ENCODE results near the gene ELAVL1.

ELAVL1 gene

DNA sequence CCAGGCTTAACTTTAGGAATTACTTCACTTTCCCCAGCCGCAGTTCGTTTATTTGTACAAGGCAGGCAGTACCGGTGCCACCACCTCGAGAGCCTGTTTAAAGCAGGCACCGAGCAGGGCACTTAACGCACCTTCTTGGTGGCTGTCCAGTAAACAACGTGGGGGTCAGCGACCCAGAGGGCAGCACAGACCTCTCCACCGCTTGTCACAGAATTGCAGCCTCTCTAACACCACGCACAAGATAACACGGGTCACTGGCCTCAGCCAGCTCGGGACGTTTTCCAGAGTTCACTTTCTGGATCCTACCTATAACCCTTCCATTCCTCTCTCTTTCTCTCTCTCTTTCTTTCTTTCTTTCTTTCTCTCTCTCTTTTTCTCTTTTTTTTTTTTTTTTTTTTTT lies 16.8 kb upstream of the ELAVL1 start:
- in situ Hi-C loops (cut with MboI; ENCODE audit: low sequenced_read_pairs), result loop anchor here (25.0 kb wide), 1 partner anchor 240 kb away; no protein-coding TSS in a partner anchor

DNA sequence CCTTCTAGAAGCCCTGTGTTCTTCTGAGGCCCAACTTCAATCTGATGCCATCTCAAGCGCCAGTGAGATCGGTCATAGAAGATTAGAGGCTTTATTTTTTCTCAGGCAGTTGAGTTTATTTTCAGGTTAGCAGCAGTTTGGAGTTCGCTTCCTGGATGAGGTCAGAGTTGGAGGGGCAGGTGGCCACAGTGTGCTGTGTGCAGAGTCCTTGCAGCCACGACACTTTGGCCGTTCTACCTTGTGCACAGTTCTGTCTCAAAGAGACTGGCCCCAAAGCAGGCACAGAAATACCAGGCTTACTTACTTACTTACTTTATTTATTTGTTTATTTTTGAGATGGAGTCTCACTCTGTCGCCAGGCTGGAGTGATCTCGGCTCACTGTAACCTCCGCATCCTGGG lies 15.9 kb upstream of the ELAVL1 start:
- in situ Hi-C loops (cut with MboI; ENCODE audit: low sequenced_read_pairs), result loop anchor here (25.0 kb wide), 1 partner anchor 241 kb away; no protein-coding TSS in a partner anchor

DNA sequence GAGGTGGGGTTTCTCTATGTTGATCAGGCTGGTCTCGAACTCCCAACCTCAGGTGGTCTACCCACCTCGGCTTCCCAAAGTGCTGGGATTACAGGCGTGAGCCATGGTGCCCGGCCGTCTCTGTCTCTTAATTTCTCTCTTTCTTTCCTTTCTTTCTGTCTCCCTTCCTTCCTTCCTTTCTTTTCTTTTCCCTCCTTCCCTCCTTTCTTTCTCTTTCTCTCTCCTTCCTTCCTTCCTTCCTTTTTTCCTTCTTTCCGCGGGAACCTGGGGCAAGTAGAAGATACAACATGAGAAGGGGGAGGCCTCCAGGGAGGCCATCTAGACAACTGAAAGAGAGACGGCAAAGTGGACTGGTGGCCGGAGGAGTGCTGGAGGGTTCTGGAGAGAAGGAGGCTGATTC lies 15.2 kb upstream of the ELAVL1 start:
- in situ Hi-C loops (cut with MboI; ENCODE audit: low sequenced_read_pairs), result loop anchor here (25.0 kb wide), 1 partner anchor 242 kb away; no protein-coding TSS in a partner anchor

DNA sequence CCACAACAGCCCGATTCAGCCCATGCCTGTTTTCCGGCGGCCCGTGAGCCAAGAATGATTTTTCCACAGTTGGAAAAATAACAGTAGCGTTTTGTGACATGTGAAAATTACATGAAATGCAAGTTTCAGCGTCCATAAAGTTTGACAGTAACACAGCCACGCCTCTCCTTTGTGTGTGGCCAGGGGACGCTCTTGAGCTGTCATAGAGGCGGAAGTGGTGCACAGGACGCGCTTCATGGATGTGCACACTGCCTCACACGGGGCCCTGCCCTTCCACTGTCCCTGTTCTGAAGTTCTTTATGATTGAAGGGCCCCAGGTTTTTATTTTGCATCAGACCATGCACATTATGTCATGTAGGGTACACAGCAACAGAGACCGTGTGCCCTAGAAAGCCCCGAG lies 12.4 kb upstream of the ELAVL1 start:
- in situ Hi-C loops (cut with MboI; ENCODE audit: low sequenced_read_pairs), result loop anchor here (25.0 kb wide), 1 partner anchor 244 kb away; no protein-coding TSS in a partner anchor

DNA sequence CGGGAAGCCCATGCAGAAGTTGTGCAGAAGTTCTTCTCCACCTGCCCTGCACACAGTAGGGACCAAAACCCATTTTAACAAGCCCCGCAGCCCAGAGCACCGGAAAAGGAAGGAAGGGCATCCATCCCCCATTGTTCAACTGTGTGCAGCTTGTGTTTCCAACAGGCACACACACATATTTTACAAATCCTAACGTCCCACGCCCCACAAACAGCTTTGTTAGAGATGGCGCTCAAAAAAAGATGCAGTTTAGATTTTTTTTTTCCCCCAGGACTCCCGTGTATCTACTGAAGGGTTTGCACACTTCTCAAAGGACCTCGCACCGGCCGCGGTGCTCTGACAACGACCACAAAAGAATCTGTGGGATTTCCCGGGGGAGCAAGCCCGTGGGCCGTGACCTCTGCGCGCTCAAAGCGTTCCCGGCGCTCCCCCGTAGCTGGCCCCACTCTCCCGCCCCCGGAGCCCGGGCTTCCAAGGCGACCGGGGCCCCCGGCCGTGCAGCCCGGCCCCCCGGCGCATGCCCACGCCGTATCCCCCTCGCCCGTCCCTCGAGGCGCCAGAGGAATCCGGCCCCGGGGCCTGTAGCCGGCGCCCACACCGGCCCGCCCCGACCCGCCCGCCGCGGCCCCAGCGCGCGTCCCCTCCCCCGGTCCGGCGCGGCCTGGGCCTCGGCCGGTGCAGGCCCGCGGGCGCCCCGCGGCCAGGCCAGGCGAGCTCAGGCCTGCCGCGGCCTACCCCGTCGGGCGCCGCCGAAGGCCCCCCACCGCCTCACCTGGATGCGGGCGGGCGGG lies 523 bp downstream of the ELAVL1 start:
- in situ Hi-C loops (cut with MboI; ENCODE audit: low sequenced_read_pairs), result loop anchor here (25.0 kb wide), 1 partner anchor 257 kb away; no protein-coding TSS in a partner anchor

DNA sequence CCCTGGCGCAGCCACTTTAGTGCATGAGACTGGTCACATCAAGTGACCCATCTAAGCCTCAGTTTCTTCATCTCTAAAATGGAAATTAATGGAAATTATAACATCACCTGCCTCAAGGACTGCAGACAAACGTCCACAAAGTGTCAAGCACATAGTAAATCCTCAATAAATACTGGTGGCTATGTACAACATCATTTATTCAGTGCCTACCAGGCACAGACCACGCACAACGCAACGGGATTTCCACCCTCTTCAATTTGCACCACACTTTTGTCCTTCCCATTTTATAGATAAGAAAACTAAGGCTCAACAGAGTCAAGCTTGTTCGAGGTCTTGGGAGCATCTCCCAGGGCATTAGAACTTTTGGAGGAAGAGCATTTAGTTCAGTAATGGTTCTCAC lies 1.4 kb downstream of the ELAVL1 start:
- in situ Hi-C loops (cut with MboI; ENCODE audit: low sequenced_read_pairs), result loop anchor here (25.0 kb wide), 1 partner anchor 258 kb away; no protein-coding TSS in a partner anchor

DNA sequence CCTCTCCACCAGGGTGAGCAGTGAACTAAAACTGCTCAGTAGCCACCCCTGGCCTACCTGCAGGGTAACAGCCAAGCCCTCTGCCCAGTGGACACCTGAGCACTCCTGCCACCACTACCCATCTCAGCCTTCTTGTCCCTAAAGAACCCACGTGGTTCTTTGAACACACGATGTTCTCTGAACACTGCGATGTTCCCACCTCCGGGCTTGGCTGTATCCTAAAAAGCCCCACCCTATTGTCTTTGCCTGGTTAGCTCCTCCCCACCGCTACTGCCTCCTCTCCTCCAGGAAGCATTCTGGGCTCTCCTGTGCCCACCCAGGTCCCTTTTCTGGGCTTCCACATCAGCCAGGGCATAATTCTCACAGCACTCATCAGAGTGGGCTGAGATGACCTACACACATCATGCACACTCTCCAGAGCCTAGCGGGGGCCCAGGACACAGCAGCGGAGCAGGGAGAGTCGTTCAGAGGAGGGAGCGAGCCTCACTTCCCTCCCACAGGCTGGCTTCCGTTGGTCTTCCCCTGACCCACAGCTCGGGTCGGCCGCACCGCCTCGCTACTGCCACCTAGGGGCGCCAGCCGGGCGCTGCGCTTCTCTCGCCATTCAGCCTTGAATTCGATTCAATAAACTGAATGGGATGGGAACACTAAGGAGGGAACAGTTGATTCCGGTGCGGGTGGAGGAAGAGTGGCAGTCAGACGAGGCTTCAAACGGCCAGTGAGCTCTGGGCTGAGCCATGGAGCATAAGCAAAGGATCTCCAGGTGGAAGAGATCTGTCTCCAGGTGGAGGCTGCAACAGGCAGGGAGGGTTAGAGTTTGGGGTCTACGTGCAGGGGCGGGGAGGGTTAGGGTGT lies 3.2 kb downstream of the ELAVL1 start:
- in situ Hi-C loops (cut with MboI; ENCODE audit: low sequenced_read_pairs), result loop anchor here (25.0 kb wide), 1 partner anchor 260 kb away; no protein-coding TSS in a partner anchor

DNA sequence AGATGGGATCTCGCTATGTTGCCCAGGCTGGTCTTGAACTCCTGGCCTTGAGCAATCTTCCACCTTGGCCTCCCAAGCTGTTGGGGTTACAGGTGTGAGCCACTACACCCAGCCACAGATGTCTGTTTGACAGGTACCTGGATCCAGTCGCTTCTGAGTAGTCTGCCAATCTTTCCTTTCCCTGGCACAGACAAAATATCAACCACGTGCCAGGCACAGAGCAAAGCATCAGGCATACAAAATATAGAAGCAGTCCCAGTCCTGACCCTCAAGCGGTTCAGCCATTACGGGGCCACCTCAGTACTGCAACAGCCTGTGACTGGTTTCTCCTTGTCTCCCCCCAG lies 3.8 kb downstream of the ELAVL1 start:
- in situ Hi-C loops (cut with MboI; ENCODE audit: low sequenced_read_pairs), result loop anchor here (25.0 kb wide), 1 partner anchor 261 kb away; no protein-coding TSS in a partner anchor

DNA sequence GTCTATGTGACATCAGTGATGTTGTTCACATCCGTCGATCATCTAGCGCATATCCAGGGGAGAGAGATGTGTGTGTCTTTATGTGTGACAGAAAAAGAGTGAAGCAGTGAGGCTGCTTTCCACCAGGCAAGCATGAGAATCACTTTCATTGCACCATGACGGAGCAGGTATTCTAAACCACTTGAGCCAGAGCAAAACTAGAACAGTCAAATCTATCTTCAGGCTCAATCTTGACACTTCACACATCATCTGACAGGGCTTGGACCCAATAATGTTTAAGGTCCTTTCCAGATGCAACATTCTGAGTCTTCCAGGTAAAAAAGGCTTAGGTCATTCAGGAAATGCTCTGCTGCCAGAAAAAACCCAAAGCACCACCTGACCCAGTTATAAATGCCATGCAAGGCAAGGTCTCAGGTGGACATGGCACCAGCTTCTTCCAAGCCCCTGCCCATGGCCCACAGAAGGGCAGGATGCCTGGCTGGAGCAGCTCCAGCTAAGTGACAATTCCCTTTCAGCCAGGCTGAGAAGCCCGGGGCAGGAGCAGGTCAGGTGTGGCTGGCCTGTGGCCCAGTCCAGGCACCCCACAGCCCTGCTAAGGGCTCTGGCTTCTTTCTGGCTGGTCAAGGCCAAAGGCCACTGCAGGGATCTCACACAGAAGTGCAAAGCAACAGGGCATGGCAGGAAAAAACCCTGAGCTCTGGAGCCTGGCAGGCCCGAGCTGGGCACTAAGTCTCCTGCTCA lies 5.0 kb downstream of the ELAVL1 start:
- in situ Hi-C loops (cut with MboI; ENCODE audit: low sequenced_read_pairs), result loop anchor here (25.0 kb wide), 1 partner anchor 262 kb away; no protein-coding TSS in a partner anchor

DNA sequence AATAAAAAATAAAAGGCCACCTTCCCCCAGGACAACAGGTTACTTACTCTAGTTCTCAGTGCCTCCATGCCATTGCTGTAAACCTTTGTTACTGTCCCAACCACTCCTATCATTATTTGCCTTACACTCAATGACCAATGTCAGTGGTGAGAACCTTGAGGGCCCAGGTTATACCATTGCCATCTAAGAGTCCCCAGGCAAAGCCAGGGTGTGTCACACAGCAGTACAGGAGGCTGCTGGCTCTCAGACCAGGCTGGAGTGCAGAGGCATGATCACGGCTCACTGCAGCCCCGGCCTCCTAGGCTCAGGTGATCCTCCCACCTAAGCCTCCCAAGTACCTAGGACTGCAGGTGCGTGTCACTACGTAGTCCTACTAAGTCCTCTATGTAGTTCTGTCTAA lies 6.1 kb downstream of the ELAVL1 start:
- in situ Hi-C loops (cut with MboI; ENCODE audit: low sequenced_read_pairs), result no loop called here

DNA sequence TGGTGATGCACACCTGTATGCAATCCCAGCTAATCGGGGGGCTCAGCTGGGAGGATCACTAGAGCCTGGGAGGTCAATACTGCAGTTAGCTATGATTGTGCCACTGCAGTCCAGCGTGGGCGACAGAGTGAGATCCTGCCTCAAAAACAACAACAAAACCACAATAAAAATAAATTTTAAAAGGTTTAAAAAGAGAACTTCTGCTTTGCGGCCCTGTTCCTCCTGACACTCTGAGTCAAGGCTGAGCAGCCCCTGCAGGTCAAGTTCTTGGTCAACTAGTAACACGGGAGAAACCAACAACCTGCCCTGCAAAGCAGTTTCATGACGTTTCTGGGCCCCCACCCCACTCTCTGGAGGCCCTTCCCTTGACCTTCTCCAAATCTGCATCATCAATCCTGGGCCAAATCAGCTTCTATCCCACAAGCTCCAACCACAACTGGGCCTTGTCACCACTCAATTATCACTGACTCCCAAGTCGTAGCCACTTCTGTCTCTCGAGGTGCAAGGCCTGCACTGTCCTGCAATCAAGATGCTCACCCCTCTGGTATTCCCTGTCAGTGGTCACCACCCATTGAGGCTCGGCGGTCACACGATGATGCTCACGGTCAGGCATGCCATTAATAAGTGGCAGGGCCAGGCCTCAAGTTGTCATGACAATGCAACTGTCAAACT lies 7.5 kb downstream of the ELAVL1 start:
- in situ Hi-C loops (cut with MboI; ENCODE audit: low sequenced_read_pairs), result no loop called here

DNA sequence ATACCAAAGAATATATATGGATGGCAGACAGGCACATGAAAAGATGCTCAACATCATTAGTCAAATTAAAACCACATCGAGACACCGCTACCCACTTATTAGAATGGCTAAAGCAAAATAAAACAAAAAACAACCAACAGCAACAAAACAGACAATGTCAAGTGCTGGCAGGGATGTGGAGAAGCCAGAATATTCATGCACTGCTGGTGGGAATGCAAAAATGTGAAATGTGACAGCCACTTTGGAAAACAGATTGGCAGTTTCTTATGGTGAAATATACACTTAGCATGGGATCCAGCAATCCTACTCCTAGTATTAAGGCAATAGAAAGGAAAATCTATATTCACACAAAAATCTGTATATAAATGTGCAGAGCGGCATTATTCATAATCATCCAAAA lies 8.6 kb downstream of the ELAVL1 start:
- in situ Hi-C loops (cut with MboI; ENCODE audit: low sequenced_read_pairs), result no loop called here

DNA sequence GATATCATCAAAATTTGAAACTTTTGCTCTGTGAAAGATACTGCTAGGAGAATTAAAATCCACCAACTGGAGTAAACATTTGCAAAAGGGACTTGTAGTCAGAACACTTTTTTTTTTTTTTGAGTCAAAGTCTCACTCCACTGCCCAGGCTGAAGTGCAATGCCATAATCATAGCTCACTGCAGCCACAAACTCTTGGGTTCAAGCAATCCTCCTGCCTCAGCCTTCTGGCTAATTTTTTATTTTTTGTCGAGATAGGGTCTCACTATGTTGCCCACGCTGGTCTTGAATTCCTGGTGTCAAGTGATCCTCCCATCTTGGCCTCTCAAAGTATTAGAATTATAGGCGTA lies 9.7 kb downstream of the ELAVL1 start:
- in situ Hi-C loops (cut with MboI; ENCODE audit: low sequenced_read_pairs), result no loop called here

DNA sequence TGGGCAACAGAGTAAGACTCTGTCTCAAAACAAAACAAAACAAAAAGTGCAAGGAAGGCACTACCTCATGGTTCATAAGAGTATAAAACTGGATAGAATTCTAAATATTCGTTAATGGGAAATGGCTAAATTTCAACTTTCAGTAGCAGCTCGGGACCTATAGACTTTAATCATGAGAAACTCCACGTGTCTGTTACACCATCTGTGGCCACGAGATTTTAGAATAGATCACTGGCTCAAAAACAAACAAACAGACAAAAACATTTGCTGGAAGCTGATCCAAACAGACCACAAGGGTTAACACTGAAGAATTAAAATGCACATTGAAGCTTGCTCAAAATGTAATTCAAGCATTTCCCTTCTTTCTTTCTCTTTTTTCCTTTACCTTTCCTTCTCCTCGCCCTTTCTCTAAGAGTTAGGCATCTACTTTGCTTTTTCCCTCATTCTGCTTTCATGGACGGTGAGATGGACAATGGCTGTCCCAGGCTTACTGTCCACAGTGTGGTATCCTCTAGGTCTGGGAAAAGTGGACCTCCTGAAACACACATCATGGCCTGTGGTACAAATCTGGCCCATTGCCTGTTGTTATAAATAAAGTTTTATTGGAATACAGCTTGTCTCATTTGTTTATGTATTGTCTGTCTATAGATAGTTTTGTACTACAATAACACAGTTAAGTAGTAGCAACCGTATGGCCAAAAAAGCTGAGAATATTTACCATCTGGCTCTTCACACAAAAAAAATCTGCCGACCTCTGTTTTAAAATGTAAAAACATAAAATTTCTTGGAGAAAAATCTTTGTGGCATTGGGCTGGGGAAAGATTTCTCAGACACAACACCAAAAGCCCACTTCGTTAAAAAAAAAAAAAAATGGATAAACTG lies 10.3 kb downstream of the ELAVL1 start:
- in situ Hi-C loops (cut with MboI; ENCODE audit: low sequenced_read_pairs), result no loop called here

DNA sequence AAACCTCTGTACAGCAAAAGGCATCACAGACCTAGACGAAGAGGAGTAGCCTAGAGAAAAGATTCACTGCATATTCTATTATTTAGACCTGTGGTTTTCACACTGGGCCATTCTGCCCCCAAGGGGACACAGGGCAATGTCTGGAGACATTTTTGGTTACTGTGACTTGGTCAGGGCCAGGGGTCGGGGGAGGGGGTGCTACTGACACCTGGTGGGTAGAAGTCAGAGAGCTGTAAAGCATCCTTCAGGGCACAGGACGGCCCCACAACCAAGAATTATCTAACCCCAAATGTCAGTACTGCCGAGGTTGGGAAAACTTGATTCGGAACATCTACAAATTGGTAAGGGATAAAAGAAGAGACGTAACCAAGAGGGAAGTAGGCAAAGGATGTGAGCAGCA lies 11.3 kb downstream of the ELAVL1 start:
- in situ Hi-C loops (cut with MboI; ENCODE audit: low sequenced_read_pairs), result no loop called here

DNA sequence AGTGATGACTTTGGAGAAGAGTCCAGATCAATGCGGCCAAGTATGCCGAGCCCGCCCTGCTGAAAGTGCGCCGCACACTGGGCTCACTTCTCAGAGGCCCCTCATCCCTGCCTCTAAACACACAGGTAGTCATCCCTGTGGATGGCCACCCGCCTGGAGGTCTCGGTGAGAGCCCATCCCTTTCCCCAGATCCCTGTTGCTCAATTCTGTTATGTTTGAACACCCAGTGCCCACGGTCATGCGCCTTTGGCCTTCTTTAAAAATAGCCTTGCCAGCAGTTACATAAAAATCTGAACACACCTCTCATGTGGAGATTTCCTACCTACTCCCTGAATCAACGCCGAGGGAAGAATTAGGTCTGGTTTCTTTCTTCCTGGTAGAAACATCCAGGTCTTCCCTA lies 11.9 kb downstream of the ELAVL1 start:
- in situ Hi-C loops (cut with MboI; ENCODE audit: low sequenced_read_pairs), result no loop called here

DNA sequence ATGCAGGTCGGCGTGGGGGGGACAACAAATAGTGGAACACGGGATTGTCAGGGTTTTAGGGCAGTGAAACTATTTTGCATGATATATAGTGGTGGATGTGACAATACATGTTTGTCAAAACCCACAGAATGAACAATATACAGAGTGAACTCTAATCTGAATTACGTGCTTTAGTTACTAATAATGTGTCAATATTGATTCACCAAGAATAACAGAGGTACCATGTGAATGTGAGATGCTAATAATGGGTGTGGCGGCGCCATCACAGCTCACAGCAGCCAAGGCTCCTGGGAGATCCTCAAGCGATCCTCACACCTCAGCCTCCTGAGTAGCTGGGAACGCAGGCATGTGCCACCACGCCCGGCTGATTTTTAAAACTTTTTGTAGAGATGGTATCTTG lies 12.9 kb downstream of the ELAVL1 start:
- in situ Hi-C loops (cut with MboI; ENCODE audit: low sequenced_read_pairs), result no loop called here

DNA sequence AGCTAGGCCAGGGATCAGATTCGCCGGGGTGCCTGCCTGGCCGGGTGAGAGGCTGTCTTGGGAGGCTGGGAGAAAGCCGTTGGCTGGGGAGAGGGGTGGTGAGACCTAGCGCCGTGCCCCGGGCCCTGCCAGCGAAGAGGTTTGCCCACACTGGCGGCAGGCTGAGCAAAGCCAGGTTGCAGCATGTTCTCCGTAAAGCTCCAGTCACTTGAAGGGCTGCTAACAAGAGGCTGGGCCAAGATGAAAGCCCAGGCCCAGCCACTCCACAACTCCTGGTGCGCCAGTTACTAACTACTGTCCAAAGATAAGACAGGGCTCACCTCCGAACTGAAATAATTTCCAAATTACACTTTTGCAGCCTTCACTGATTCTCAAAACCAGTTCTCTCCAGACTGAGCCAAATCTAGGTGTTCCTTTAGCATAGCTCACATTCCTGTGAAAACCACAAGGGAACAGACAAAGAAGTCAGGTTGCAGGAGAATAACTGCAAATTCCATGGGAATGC lies 16.3 kb downstream of the ELAVL1 start:
- in situ Hi-C loops (cut with MboI; ENCODE audit: low sequenced_read_pairs), result no loop called here

DNA sequence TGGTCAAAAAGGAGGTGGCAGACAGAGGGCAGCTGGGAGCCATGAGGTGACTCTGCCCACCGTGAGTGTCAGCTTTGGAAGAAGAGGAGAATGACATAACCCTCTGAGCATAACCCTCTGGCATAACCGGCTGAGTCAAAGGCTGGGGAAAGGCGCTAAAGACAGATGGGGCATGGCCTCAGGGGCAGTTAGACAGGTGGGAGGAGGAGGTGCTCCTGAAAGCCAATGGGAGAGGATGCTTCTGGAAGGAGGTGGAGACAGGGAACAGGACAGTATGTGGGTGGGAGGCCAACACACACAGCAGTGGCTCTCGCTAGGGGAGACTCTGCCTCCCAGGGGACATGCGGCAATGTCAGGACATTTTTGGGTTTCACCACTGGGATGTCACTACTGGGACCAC lies 17.1 kb downstream of the ELAVL1 start:
- in situ Hi-C loops (cut with MboI; ENCODE audit: low sequenced_read_pairs), result no loop called here
